ENCODE results near the gene ANO4.

Gene ANO4

DNA sequence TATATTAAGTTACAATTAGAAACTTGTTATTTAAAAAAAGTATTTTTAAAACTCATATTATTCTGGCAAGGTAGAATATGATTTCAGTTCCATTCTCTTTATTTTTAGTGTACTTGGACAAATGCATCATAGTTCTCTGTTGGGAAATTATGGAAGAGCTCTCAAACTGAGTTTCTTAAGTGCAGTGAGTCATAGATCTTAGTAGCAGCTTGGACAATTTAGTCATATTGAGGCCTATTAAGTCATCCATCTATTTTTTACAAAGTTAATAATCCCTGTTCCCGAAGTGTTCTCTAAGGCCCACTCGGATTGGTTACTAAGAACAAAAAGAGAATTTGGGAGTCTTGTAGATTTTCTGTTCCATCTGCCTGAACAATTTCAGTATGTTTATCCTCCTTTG, 113.9 kb downstream of the ANO4 start:
- TF ChIP-seq, protein P1, sequence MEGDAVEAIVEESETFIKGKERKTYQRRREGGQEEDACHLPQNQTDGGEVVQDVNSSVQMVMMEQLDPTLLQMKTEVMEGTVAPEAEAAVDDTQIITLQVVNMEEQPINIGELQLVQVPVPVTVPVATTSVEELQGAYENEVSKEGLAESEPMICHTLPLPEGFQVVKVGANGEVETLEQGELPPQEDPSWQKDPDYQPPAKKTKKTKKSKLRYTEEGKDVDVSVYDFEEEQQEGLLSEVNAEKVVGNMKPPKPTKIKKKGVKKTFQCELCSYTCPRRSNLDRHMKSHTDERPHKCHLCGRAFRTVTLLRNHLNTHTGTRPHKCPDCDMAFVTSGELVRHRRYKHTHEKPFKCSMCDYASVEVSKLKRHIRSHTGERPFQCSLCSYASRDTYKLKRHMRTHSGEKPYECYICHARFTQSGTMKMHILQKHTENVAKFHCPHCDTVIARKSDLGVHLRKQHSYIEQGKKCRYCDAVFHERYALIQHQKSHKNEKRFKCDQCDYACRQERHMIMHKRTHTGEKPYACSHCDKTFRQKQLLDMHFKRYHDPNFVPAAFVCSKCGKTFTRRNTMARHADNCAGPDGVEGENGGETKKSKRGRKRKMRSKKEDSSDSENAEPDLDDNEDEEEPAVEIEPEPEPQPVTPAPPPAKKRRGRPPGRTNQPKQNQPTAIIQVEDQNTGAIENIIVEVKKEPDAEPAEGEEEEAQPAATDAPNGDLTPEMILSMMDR (IDR thresholded peaks at IDR 0.05): no peak
- Histone ChIP-seq H3K27ac (no peak overlapping the region), H3K9me3 (no peaks in the 10 kb centered on the region), H3K4me3 (no peak overlapping the region), H3K4me1 (no peaks in the 10 kb centered on the region), H3K36me3 (no peaks in the 10 kb centered on the region), H3K27me3 (no peaks in the 10 kb centered on the region)
- intact Hi-C loops (cut with DNase I; ENCODE audit: low total_unique reads): no loop called here
- DNase-seq: no peak

GRCh38 chr12:100913872-100914592, 119.5 kb downstream of the ANO4 start:
- Histone ChIP-seq H3K9me3 (no peaks in the 10 kb centered on the region), H3K36me3 (no peaks in the 10 kb centered on the region), H3K4me1 (no peaks in the 10 kb centered on the region), H3K27me3 (no peaks in the 10 kb centered on the region), H3K4me3 (no peak overlapping the region), H3K27ac (no peak overlapping the region)
- no peak for DNase-seq
- TF ChIP-seq, protein P1 (IDR thresholded peaks at IDR 0.05): no peak
- intact Hi-C loops (cut with DNase I; ENCODE audit: low total_unique reads): no loop called here

GRCh38 chr12:100919116-100919515, 124.5 kb downstream of the ANO4 start:
- Histone ChIP-seq H3K36me3 (no peaks in the 10 kb centered on the region), H3K4me1 (no peaks in the 10 kb centered on the region), H3K27me3 (no peaks in the 10 kb centered on the region), H3K9me3 (no peaks in the 10 kb centered on the region), H3K4me3 (no peak overlapping the region), H3K27ac (no peak overlapping the region)
- DNase-seq: no peak
- TF ChIP-seq, protein P1 (IDR thresholded peaks at IDR 0.05): no peak
- intact Hi-C loops (cut with DNase I; ENCODE audit: low total_unique reads): no loop called here

DNA sequence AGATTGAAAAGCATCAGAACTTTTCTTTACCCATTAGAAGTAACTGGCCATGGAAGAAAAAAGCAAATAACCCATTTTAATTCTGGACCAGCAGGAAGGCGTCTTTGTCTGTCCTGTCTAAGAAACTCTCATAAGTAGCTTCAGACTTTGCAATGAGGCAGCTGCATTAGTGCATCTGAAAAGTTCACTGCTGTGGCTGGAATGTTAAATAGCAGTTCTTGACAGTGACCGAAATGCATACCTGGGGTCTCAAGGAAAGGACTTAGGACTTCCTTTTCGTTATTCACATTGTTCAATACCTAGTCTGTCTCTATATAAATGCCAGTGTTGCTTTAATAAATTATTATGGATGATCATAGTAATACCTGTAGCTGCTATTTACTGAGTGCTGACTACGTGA, 125.9 kb downstream of the ANO4 start:
- no peak for DNase-seq
- intact Hi-C loops (cut with DNase I; ENCODE audit: low total_unique reads): no loop called here
- TF ChIP-seq, protein P1 (IDR thresholded peaks at IDR 0.05): no peak
- Histone ChIP-seq H3K27me3 (no peaks in the 10 kb centered on the region), H3K4me1 (no peaks in the 10 kb centered on the region), H3K27ac (no peak overlapping the region), H3K4me3 (no peak overlapping the region), H3K9me3 (no peaks in the 10 kb centered on the region), H3K36me3 (no peaks in the 10 kb centered on the region)

DNA sequence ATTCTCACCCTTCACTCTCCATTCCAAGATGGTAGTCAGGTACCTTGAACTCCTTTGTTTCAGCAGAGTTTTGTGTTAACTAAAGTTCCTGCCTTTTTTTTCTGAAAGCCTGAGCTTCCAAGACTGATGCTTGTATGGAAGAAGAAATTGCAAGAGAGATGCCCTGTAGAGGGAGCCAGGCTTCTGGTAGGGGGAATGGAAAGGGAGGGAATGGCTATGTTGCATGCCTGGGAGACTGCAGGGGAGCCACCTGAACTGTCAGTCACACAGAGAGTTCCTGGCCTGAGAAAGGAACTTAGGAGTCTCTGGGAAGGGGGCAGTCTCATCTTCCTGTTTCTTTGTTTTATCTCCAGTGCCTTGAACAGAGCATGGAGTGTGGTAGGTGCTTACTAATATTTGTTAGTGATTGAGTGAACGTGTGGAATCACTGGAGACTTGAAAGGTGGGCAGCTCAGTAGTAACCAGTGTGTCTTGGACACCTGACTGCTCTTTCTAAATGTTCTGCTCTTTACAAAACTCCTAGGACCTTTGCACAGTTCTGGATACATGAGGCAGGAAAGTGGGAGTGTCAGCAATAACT, 132.2 kb downstream of the ANO4 start:
- H3K4me1 ChIP-seq: no peaks in the 10 kb centered on the region
- H3K9me3 ChIP-seq: no peaks in the 10 kb centered on the region
- intact Hi-C loops (cut with DNase I; ENCODE audit: low total_unique reads): no loop called here
- H3K27me3 ChIP-seq: no peaks in the 10 kb centered on the region
- H3K27ac ChIP-seq: no peak overlapping the region
- H3K36me3 ChIP-seq: no peaks in the 10 kb centered on the region
- H3K4me3 ChIP-seq: no peak overlapping the region
- TF ChIP-seq, protein P1 (IDR thresholded peaks at IDR 0.05): no peak
- no peak for DNase-seq

Measured in tibial artery (tissue), 4 donors.